HG03520 (cell line): Measurements from ENCODE around the gene IL22RA2.
"Not testable (repeated sequence)": the region's sequence is repeated elsewhere in the genome, so short reads cannot be mapped to it uniquely, and the experiment has no call there.

Experiments used
- ATAC-seq: cut with Tn5 transposase; IDR thresholded peaks from one replicate; pipeline ENCODE4 v1.9.1; 2021; ENCODE audit warnings: mild to moderate bottlenecking, moderate library complexity; ENCODE audit not compliant: unreplicated experiment

Gene IL22RA2

GRCh38 chr6:137126875-137127485 is 46.5 kb downstream of the IL22RA2 start:
- no peak for ATAC-seq

DNA sequence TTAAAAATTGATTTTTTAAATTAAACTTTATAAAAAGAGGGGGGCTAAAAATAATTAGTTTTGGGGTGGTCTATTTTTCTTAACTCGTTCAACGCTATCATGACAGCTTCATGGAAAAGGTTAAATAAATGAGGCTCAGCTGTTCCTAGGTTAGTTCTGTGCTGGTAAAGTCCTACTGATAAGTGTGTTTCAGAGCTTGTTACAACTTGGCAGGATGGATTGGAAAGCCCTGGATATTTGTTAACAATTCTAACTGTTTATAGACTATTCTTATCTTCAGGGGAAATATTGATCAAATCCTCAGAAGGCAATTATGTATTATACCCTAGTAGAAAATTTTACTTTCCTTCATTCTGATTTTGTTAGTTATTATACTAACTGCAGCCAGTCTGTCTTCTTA is 50.4 kb downstream of the IL22RA2 start:
- no peak for ATAC-seq

- peak; percentile 58 for ATAC-seq
Observed at GRCh38 chr6:137122612-137123011, 50.8 kb downstream of the IL22RA2 start.

DNA sequence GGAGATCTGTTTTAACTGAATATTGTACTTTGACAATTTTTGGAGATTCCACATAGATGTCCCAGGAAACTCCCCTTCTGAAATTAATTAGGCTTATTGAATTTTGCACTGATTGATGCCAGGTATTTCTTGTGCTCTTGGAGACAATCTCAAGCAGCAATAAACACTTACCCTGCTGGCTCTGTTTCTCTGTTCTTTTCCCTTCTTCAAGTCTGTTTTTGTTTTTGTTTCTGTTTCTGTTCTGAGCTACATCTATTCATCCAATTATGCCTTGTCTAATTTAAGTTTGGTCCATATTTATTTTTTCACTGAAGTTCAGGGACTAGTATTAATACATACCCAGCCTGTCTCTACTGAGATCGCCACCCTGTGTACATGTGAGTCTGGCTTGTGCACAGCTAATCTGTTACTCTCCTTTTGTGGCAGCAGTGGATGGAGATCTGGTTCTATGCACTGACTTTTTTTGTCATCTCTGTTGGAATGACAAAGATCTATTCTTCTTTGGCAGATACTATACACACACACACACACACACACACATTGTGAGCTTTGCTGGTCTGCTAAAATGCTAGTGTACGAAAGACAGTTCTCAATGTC is 51.9 kb downstream of the IL22RA2 start:
- no peak for ATAC-seq

DNA sequence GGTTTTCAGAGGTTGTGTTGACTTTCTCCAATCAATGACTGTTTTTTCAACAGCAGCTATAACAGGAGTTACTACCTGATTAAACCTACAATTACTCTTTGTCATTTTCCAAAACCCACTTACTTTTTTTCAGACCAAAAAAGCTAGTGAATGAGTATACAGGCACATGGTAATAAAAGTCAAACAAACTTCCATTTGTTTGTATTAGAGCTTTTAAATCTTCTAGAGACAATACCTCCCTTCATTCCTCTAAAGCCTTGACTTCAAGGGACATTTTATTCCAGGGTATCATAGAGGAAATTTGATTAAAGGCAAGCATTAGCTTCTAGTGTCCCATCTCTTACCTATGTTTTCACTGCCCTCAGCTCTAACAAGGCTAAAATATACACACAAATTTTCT is 52.7 kb downstream of the IL22RA2 start:
- no peak for ATAC-seq

- no peak for ATAC-seq
Observed at GRCh38 chr6:137119196-137120104, 54.0 kb downstream of the IL22RA2 start.

DNA sequence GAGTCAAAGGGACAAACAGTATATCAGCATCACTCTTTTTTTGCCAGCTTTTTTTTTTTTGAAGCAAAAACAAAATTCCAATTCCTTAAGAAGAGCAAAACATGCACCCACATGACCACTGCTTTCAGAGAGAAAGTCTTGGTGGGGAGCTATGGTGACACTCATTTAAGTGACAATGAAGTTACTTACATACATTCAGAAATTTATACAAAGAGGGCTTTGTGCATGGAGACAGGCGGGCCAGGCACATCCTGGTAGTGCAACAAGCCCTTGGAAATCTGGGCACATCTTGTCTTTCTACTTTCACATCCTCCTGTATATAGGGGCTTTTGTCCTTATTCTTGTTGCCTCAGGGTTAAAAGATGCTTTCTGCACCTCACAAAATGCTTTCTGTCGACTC is 55.9 kb downstream of the IL22RA2 start:
- no peak for ATAC-seq

DNA sequence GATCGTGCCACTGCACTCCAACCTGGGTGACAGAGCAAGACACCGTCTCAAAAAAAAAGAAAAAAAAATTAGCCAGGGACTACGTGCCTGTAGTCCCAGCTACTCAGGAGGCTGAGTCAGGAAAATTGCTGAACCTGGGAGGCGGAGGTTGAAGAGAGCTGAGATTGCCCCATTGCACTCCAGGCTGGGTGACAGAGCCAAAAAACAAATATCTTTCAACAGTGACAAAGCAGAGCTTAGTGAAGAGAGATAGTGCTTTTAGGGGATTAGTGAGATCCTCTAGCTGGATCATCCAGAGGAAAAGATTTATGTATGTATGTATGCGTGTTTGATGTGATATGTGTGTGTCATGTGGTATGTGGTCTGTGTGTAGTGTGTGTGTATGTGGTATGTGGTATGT is 56.6 kb downstream of the IL22RA2 start:
- no peak for ATAC-seq

DNA sequence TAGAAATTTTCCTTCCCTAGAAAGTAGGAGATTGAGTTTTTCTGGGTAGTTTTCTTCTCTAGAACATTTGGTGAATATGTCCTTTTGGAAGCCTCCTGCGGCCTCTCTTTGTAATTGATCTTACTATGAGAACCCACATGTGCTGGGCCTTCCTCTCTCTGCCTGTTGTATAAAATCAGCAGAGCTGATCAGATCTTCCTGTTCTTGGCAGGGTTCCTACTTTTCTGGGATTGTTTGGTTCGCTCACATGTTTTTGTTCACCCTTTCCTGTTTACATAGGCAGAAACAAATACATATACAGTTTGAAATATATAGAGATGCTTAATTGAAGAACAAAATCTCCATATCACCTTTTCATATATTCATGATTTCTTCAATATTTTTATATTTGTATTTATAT is 57.8 kb downstream of the IL22RA2 start:
- ATAC-seq: no peak

GRCh38 chr6:137112067-137112355 is 61.4 kb downstream of the IL22RA2 start:
- ATAC-seq: no peak

- no peak for ATAC-seq
Observed at GRCh38 chr6:137111296-137112066, 62.0 kb downstream of the IL22RA2 start.

GRCh38 chr6:137107767-137108105 is 65.7 kb downstream of the IL22RA2 start:
- ATAC-seq: no peak

- ATAC-seq: not testable (repeated sequence)
Observed at GRCh38 chr6:137107047-137107766, 66.2 kb downstream of the IL22RA2 start.

DNA sequence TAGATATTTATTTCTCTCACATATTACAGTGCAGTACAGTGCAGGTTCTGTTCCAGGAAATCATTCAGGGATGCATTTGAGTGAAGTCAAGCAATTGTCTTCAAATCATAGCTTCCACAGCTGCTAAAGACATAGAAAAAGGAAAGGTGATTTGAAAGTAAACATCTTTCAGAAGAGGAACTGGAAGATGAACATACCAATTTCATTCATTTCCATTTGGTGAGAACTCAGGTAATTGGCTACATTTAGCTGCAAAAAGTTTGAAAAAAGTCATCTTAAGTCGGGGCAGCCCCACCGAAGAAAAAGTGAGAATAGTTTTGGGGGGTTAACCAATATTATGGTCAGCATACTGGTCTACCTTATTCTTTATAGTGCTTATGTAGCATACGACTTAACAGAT is 67.3 kb downstream of the IL22RA2 start:
- ATAC-seq: no peak

GRCh38 chr6:137105375-137105774 is 68.1 kb downstream of the IL22RA2 start:
- ATAC-seq: no peak

- no peak for ATAC-seq
Observed at GRCh38 chr6:137104926-137105325, 68.5 kb downstream of the IL22RA2 start.

- ATAC-seq: peak; percentile 87
Observed at GRCh38 chr6:137102851-137103492, 70.5 kb downstream of the IL22RA2 start.

DNA sequence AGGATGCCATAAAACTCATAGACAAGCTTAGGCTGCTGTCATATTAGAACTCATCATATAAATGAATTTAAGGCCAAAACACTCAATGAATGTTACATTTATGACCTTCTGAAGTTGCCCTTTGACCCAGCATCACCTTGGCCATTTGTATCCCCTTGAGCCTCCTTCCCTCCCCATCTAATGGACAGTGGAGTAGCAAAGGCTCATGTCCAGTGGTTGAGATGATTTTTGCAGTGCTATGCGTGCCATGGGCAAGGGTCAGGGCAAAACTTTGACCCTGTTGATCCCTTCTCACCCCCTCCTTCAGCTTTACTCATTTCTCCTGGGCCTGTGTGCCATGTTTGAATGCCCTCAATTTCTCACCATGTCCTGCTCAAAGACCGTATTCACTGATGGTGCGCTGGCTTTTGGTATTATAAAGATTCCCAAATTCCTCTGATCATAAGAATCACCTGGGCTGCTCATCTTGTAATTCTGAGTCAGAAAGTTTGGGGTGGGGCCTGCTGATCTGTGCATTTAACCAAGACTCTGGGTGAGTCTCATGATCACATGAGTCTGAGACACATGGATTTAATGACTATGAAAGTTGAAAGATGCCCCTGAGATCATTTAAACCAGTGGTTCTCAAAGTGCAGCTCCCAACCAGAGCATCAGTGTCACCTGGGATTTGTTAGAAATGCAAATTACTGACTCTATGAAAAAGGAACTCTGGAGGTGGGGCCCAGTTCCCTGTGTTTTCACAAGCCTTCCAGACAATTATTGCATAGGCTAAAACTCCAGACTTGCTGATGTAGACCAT is 71.2 kb downstream of the IL22RA2 start:
- ATAC-seq: no peak

DNA sequence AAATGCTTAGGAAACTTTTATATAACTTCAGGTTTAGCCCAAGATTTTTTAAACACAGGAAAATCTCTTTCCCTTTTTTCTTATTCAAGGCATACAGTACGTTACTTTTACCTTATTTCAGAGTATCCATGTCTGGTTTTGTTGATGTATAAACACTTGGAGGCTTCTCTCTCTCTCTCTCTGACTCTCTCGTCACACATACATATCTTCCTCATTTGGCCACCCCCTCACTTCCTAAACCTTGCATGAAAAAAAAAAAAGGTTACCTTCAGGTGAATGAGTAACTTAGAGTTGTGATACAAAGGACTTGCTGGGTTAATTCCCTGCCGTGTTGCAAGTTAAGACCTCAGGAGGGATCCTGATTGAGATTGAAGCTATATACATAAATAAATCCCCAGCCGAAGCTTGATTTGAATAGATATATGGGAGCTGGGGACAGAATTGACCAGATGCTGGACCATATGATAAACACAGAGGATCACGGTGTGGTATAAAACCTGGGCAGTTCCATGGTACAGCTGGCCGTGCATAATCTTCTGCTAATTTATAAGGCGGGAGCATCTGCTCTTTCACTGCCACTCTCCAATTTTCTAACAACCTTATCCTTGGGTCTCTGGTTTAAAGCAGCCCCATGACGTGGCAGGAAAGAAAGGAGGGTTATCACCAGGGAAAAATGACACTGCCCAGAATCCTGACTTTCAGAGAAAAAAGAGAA is 73.6 kb downstream of the IL22RA2 start:
- ATAC-seq: no peak
